ENCODE measurements around the gene CIRBP. TPM values are rescaled to one million over a fixed set of nuclear protein-coding genes. Genes with fewer than 3 reads are reported as not detected.

CIRBP gene
- total and polyA plus RNA-seq, 4 donors: 41.1 to 135 (median 96.9) TPM

DNA sequence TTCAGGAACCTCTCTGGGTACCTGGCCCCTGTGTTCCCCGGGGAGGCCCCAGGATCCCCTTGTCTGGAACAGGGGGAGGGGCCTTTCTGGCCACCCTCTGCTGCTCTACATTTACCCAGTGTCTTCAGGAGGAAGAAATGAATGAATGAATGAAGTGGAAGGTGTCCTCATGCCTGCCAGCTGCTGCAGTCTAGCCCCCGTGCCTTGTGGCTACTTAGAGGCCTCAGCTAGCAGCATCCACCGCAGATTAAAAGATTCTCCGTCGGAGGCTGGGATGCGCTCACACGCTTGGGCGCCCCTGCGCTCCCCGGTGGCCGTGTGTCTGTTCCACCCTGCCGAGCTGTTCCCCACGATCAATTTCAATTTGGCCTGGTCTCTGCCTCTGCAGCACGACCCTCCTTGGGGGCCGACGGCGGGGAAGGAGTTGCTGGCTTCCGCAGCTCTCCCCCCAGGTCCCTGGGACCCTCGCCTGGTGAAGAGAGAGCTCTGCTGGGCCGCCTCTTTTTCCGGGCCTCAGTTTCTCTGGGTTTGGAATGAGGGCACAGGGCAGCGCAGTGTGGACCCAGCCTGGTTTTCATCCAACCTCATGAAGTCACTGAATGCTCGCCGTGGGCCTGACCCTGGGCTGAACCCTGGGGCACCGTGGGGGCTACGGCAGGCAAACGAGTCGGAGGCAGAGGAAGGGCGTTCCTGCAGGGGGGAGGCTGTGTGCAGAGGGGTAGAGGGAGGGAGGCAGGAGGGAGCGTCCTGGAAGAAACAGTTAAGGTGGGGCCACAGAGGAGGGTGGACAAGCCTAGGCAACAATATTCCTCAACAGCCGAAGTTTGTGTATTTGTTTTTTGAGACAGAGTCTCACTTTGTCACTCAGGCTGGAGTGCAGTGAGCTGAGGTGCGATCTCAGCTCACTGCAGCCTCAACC lies 44.8 kb downstream of the CIRBP start:
- H3K4me1 ChIP-seq (ENCODE audit: control insufficient read depth in 4 of 4, insufficient read depth in 4 of 4, low read length in 3 of 4): peaks cover 0 to 7% (median 3%) of the 10 kb centered on the region in 4 donors
- H3K27ac ChIP-seq (ENCODE audit: low read depth in 1 of 2, low read length in 2 of 2): no peak overlapping the region
- peaks cover 0 to 2% (median 0%) of the 10 kb centered on the region in 4 donors for H3K27me3 ChIP-seq (ENCODE audit: control insufficient read depth in 4 of 4, insufficient read depth in 4 of 4, low read length in 3 of 4)
- no peak for DNase-seq (ENCODE audit: low spot score)
- no peaks in the 10 kb centered on the region for H3K36me3 ChIP-seq (ENCODE audit: control insufficient read depth in 4 of 4, insufficient read depth in 3 of 4, low read depth in 1 of 4, low read length in 3 of 4)
- TF ChIP-seq SP1 (IDR thresholded peaks at IDR 0.05) (no peak), FOXA1 (IDR thresholded peaks at IDR 0.05) (no peak), TAF1 (conservative IDR thresholded peaks at IDR 0.05) (no peak), FOXA2 (IDR thresholded peaks at IDR 0.05) (no peak)
- TF ChIP-seq, protein P1, sequence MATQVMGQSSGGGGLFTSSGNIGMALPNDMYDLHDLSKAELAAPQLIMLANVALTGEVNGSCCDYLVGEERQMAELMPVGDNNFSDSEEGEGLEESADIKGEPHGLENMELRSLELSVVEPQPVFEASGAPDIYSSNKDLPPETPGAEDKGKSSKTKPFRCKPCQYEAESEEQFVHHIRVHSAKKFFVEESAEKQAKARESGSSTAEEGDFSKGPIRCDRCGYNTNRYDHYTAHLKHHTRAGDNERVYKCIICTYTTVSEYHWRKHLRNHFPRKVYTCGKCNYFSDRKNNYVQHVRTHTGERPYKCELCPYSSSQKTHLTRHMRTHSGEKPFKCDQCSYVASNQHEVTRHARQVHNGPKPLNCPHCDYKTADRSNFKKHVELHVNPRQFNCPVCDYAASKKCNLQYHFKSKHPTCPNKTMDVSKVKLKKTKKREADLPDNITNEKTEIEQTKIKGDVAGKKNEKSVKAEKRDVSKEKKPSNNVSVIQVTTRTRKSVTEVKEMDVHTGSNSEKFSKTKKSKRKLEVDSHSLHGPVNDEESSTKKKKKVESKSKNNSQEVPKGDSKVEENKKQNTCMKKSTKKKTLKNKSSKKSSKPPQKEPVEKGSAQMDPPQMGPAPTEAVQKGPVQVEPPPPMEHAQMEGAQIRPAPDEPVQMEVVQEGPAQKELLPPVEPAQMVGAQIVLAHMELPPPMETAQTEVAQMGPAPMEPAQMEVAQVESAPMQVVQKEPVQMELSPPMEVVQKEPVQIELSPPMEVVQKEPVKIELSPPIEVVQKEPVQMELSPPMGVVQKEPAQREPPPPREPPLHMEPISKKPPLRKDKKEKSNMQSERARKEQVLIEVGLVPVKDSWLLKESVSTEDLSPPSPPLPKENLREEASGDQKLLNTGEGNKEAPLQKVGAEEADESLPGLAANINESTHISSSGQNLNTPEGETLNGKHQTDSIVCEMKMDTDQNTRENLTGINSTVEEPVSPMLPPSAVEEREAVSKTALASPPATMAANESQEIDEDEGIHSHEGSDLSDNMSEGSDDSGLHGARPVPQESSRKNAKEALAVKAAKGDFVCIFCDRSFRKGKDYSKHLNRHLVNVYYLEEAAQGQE (IDR thresholded peaks at IDR 0.05): no peak
- TF ChIP-seq, protein P2, sequence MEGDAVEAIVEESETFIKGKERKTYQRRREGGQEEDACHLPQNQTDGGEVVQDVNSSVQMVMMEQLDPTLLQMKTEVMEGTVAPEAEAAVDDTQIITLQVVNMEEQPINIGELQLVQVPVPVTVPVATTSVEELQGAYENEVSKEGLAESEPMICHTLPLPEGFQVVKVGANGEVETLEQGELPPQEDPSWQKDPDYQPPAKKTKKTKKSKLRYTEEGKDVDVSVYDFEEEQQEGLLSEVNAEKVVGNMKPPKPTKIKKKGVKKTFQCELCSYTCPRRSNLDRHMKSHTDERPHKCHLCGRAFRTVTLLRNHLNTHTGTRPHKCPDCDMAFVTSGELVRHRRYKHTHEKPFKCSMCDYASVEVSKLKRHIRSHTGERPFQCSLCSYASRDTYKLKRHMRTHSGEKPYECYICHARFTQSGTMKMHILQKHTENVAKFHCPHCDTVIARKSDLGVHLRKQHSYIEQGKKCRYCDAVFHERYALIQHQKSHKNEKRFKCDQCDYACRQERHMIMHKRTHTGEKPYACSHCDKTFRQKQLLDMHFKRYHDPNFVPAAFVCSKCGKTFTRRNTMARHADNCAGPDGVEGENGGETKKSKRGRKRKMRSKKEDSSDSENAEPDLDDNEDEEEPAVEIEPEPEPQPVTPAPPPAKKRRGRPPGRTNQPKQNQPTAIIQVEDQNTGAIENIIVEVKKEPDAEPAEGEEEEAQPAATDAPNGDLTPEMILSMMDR (IDR thresholded peaks at IDR 0.05; ENCODE audit: low read depth, low read length, missing input control): no peak
- TF ChIP-seq, protein P3, sequence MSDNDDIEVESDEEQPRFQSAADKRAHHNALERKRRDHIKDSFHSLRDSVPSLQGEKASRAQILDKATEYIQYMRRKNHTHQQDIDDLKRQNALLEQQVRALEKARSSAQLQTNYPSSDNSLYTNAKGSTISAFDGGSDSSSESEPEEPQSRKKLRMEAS (IDR thresholded peaks at IDR 0.05): no peak
- H3K9me3 ChIP-seq (ENCODE audit: control insufficient read depth in 4 of 4, low read length in 3 of 4): no peaks in the 10 kb centered on the region
- no peak overlapping the region for H3K4me3 ChIP-seq (ENCODE audit: low read depth in 1 of 3, low read length in 3 of 3)
- 77% methylated on average over 32 of the region's 32 CpGs for WGBS
- H3K9ac ChIP-seq (ENCODE audit: low read depth in 1 of 2, low read length in 2 of 2): no peak overlapping the region

DNA sequence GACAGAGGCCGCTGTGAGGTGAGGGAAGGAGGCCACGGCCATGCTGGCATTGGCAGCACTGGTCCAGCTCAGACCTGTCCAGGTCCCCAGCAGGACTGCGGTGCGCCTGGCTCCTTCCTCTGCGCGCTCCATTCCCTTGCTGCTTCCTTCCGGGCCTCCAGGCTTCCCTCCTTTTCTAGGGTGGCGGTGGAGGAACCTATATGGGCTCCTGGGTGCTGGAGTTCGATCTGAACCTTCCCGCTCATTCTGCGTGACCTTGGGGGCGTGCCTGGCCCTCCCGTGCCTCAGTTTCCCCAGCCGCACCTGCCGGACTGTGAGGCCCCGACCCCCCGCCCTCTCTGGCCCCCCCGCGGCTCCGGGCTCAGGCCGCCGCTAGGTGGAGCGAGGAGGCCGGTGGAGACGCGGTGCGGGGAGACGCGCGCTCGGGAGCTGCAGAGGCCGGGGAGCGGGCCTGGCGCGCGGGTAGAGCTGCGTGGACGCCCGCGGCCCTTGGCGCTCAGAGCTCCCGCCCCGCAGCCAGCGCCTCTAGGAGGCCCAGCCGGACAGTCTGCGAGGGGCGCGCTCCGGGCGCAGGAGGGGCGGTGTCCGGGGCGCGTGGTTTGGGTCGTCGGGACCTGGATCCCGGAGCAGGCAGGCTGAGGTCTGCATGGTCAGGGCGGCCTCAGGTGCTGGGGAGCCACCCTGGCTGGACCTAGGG lies 46.5 kb downstream of the CIRBP start:
- Histone ChIP-seq H3K9ac (ENCODE audit: low read depth in 1 of 2, low read length in 2 of 2) (no peak overlapping the region), H3K27ac (ENCODE audit: low read depth in 1 of 2, low read length in 2 of 2) (no peak overlapping the region), H3K27me3 (ENCODE audit: control insufficient read depth in 4 of 4, insufficient read depth in 4 of 4, low read length in 3 of 4) (peaks cover 0 to 2% (median 0%) of the 10 kb centered on the region in 4 donors), H3K4me1 (ENCODE audit: control insufficient read depth in 4 of 4, insufficient read depth in 4 of 4, low read length in 3 of 4) (peaks cover 0 to 7% (median 3%) of the 10 kb centered on the region in 4 donors), H3K9me3 (ENCODE audit: control insufficient read depth in 4 of 4, low read length in 3 of 4) (no peaks in the 10 kb centered on the region), H3K36me3 (ENCODE audit: control insufficient read depth in 4 of 4, insufficient read depth in 3 of 4, low read depth in 1 of 4, low read length in 3 of 4) (no peaks in the 10 kb centered on the region), H3K4me3 (ENCODE audit: low read depth in 1 of 3, low read length in 3 of 3) (peak overlapping the region in 1 of 3 donors; percentile 47)
- TF ChIP-seq, protein P1 (IDR thresholded peaks at IDR 0.05): no peak
- TF ChIP-seq RAD21 (IDR thresholded peaks at IDR 0.05) (peak; percentile 67 to 75), SP1 (IDR thresholded peaks at IDR 0.05) (no peak)
- TF ChIP-seq, protein P2 (IDR thresholded peaks at IDR 0.05; ENCODE audit: low read depth, low read length, missing input control): peak; percentile 46
- 10% methylated on average over 58 of the region's 58 CpGs for WGBS
- DNase-seq (ENCODE audit: low spot score): no peak

All from liver (tissue), 9 donors.